Endothelial cell of umbilical vein (primary cell): ENCODE results near the gene WIPF3. TPM values are rescaled to one million over a fixed set of nuclear protein-coding genes. Genes with fewer than 3 reads are reported as not detected.

ENCODE experiments used
- BruUV-seq: library from RNA; stranded (reverse); fragments of 400-500 nt; replicated peaks from 2 replicates; lab custom pipeline; 2021; lab: Mats Ljungman, UMichigan
- CTCF ChIA-PET: fragments of 300-600, 350-600 bp; sonication (Branson Sonifier 250); formaldehyde crosslinking; loops from one replicate; lab custom pipeline; 2021; ENCODE audit warnings: antibody characterized with exemption, inconsistent platforms; lab: Charles Lee
- POLR2A ChIA-PET: fragments of 300-600, 350-600 bp; sonication (Branson Sonifier 250); formaldehyde crosslinking; loops from one replicate; lab custom pipeline; 2021; ENCODE audit warnings: antibody characterized with exemption, inconsistent platforms; lab: Charles Lee
- DNase-seq: peaks from one replicate; pipeline ENCODE4 v3.0.0-alpha.2; 2011; ENCODE audit warnings: low read depth, low spot score
- FAIRE-seq: peaks from 2 replicates; lab custom pipeline; 2011; peaks lifted over from hg19 to GRCh38; lab: Jason Lieb, UNC
- H2AFZ ChIP-seq: 2 replicates; pipeline ENCODE4 v1.6.0; 2012; ENCODE audit warnings: low read depth, low read length, control low read depth, inconsistent platforms
- H3K27ac ChIP-seq: 2 replicates; pipeline ENCODE4 v1.5.1; 2011; ENCODE audit warnings: low read depth, mild to moderate bottlenecking, control low read depth, low read length, moderate library complexity; ENCODE audit not compliant: insufficient read depth
- H3K27me3 ChIP-seq, 2 experiments: 2 replicates each; pipeline versions ENCODE4 v1.6.0 to v1.6.1; 2011; ENCODE audit warnings: low read length in 2 of 2, mixed read lengths in 1 of 2; ENCODE audit not compliant: control insufficient read depth in 2 of 2, insufficient read depth in 2 of 2
- H3K36me3 ChIP-seq, 2 experiments: 2 replicates in 1 of 2; 3 replicates in 1 of 2; pipeline ENCODE4 v1.5.1; 2011; ENCODE audit warnings: low read length in 2 of 2, mild to moderate bottlenecking in 1 of 2, moderate library complexity in 1 of 2; ENCODE audit not compliant: control insufficient read depth in 2 of 2, insufficient read depth in 2 of 2; ENCODE audit errors: extremely low read depth in 1 of 2
- H3K4me1 ChIP-seq: 3 replicates; pipeline ENCODE4 v1.5.1; 2011; ENCODE audit warnings: mild to moderate bottlenecking, low read length; ENCODE audit not compliant: control insufficient read depth, insufficient read depth; ENCODE audit errors: extremely low read depth
- H3K4me2 ChIP-seq: 2 replicates; pipeline ENCODE4 v1.6.1; 2011; ENCODE audit warnings: low read length, control low read depth, mixed read lengths; ENCODE audit not compliant: insufficient read depth
- H3K4me3 ChIP-seq, 3 experiments: fragments of 200-600 bp in 1 of 3; sonication (generic), shearing (Covaris generic) in 1 of 3; replicated peaks in 1 of 3; 2 replicates each; pipeline ENCODE4 v1.5.1; 2011 to 2016; ENCODE audit warnings: control low read depth in 3 of 3, low read length in 3 of 3, mild to moderate bottlenecking in 2 of 3, inconsistent platforms in 1 of 3, low read depth in 1 of 3, moderate library complexity in 1 of 3; ENCODE audit not compliant: insufficient read depth in 1 of 3
- H3K79me2 ChIP-seq: 2 replicates; pipeline ENCODE4 v1.6.0; 2012; ENCODE audit warnings: low read length, inconsistent platforms; ENCODE audit not compliant: control insufficient read depth, insufficient read depth
- H3K9ac ChIP-seq: replicated peaks from 2 replicates; pipeline ENCODE3; 2011; ENCODE audit warnings: low read length, control low read depth; ENCODE audit not compliant: insufficient read depth; ENCODE audit errors: extremely low read depth
- H3K9me1 ChIP-seq: replicated peaks from 3 replicates; pipeline ENCODE4 v1.6.0; 2011; ENCODE audit warnings: mild to moderate bottlenecking, low read length; ENCODE audit not compliant: control insufficient read depth, insufficient read depth; ENCODE audit errors: extremely low read depth
- H3K9me3 ChIP-seq: replicated peaks from 2 replicates; pipeline ENCODE4 v1.5.1; 2012; ENCODE audit warnings: low read length, inconsistent platforms; ENCODE audit not compliant: control insufficient read depth, insufficient read depth
- H4K20me1 ChIP-seq: replicated peaks from 2 replicates; pipeline ENCODE3; 2011; ENCODE audit warnings: mild to moderate bottlenecking, low read length; ENCODE audit not compliant: control insufficient read depth, insufficient read depth; ENCODE audit errors: extremely low read depth
- EZH2 ChIP-seq: IDR thresholded peaks from 2 replicates; pipeline ENCODE4 v1.6.1; 2012; ENCODE audit warnings: borderline replicate concordance, low read depth, mild to moderate bottlenecking, moderate library complexity, low read length, inconsistent platforms; ENCODE audit not compliant: severe bottlenecking
- FOS ChIP-seq: IDR thresholded peaks from 2 replicates; pipeline ENCODE4 v1.6.1; 2011; ENCODE audit warnings: mild to moderate bottlenecking, low read length, moderate library complexity, borderline replicate concordance; ENCODE audit not compliant: insufficient read depth
- GATA2 ChIP-seq: IDR thresholded peaks from 2 replicates; pipeline ENCODE4 v1.7.0; 2011; ENCODE audit warnings: low read depth, mild to moderate bottlenecking, moderate library complexity, mixed read lengths, low read length; ENCODE audit not compliant: insufficient read length, insufficient read depth
- JUN ChIP-seq: IDR thresholded peaks from 2 replicates; pipeline ENCODE4 v1.6.1; 2011; ENCODE audit warnings: borderline replicate concordance, low read depth; ENCODE audit not compliant: insufficient read length, insufficient read depth
- MAX ChIP-seq: IDR thresholded peaks from 2 replicates; pipeline ENCODE4 v1.6.1; 2011; ENCODE audit not compliant: insufficient read depth, insufficient read length
- MYC ChIP-seq: IDR thresholded peaks from one replicate; pipeline ENCODE4 v1.6.1; 2011; ENCODE audit warnings: mild to moderate bottlenecking, low read depth, low read length
- POLR2A ChIP-seq: IDR thresholded peaks from 2 replicates; pipeline ENCODE4 v1.6.1; 2012; ENCODE audit warnings: low read depth, mild to moderate bottlenecking, control low read depth, low read length
- POLR2AphosphoS5 ChIP-seq: IDR thresholded peaks from 2 replicates; pipeline ENCODE4 v1.6.1; 2012; ENCODE audit warnings: low read depth, mild to moderate bottlenecking, control low read depth, low read length, moderate library complexity; ENCODE audit not compliant: insufficient read depth
- dilution Hi-C: fragments of 300-500 bp; cut with MboI; formaldehyde crosslinking; loops from one replicate; pipeline ENCODE4 v1.15.0; 2019; ENCODE audit warnings: low sequenced_read_pairs; ENCODE audit not compliant: extremely low pct_ligation_motif_present
- intact Hi-C: fragments of 100-400 bp; cut with micrococcal nuclease; formaldehyde crosslinking; loops from one replicate; pipeline ENCODE4 v1.10.0; 2022
- polyA plus RNA-seq, 4 experiments: library from polyadenylated mRNA; depleted of rRNA in 3 of 4; stranded (reverse) in 3 of 4; unstranded in 1 of 4; fragments of >200 nt; gene quantifications; 2 replicates each; pipeline versions ENCODE4 v1.2.1 to v1.2.3, GENCODE V29; 2011 to 2012; ENCODE audit warnings: missing spikeins in 1 of 4
- total RNA-seq: library from RNA; stranded (reverse); gene quantifications from 2 replicates; pipeline ENCODE4 v1.2.3, GENCODE V29; 2021
- TF ChIP-seq, protein P1 (sequence below), 2 donors: IDR thresholded peaks; 1 replicate in 1 of 2; 2 replicates in 1 of 2; pipeline ENCODE4 v1.5.1; 2011; ENCODE audit warnings: low read length in 2 of 2, mild to moderate bottlenecking in 2 of 2, moderate library complexity in 2 of 2, control low read depth in 1 of 2, inconsistent platforms in 1 of 2, low read depth in 1 of 2; ENCODE audit not compliant: insufficient read depth in 1 of 2; ENCODE audit errors: extremely low read depth in 1 of 2

Gene WIPF3
- total and polyA plus RNA-seq, 2 donors (not counting 3 experiments of a cell fraction or from before 2014, with no cell fraction given), result 0.01 to 0.35 TPM

DNA sequence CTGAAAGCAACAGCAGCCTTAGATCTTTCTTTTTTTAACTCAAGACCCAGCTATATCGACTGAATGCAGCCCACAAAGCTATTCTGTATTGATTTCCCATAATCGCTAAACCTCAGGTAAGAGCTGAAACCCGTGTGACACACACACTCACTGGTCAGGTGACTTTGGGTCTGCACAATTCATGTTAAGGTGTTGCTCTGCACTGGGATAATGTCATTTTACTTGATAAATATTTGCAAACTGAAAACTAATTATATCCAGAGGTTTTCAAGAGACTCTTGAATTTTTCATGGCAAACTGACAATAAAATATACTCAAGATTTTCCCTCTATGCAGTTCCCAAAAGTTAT is 150.2 kb downstream of the WIPF3 start:
- Histone ChIP-seq H3K36me3 (peaks cover 5 to 11% of the 10 kb centered on the region in 2 experiments), H3K27ac (no peak overlapping the region), H3K4me1 (no peaks in the 10 kb centered on the region), H3K4me3 (no peak overlapping the region), H2AFZ (no peak overlapping the region), H3K9me3 (no peaks in the 10 kb centered on the region), H4K20me1 (no peaks in the 10 kb centered on the region), H3K27me3 (no peaks in the 10 kb centered on the region), H3K9ac (no peak overlapping the region), H3K9me1 (no peaks in the 10 kb centered on the region), H3K4me2 (no peak overlapping the region), H3K79me2 (peaks cover 2% of the 10 kb centered on the region)
- TF ChIP-seq, protein P1, sequence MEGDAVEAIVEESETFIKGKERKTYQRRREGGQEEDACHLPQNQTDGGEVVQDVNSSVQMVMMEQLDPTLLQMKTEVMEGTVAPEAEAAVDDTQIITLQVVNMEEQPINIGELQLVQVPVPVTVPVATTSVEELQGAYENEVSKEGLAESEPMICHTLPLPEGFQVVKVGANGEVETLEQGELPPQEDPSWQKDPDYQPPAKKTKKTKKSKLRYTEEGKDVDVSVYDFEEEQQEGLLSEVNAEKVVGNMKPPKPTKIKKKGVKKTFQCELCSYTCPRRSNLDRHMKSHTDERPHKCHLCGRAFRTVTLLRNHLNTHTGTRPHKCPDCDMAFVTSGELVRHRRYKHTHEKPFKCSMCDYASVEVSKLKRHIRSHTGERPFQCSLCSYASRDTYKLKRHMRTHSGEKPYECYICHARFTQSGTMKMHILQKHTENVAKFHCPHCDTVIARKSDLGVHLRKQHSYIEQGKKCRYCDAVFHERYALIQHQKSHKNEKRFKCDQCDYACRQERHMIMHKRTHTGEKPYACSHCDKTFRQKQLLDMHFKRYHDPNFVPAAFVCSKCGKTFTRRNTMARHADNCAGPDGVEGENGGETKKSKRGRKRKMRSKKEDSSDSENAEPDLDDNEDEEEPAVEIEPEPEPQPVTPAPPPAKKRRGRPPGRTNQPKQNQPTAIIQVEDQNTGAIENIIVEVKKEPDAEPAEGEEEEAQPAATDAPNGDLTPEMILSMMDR (IDR thresholded peaks at IDR 0.05; ENCODE audit: extremely low read depth in 1 of 2, insufficient read depth in 1 of 2, low read depth in 1 of 2, low read length in 2 of 2), result no peak
- TF ChIP-seq FOS (no peak), POLR2A (no peak), JUN (no peak), POLR2AphosphoS5 (no peak), EZH2 (no peak), GATA2 (no peak), MAX (no peak), MYC (no peak)
- BruUV-seq, result no TSS peak
- POLR2A ChIA-PET, result no interaction called here
- dilution Hi-C loops (no loop called here), intact Hi-C loops (no loop called here)
- no peak for FAIRE-seq
- CTCF ChIA-PET, result interaction anchor here (1.5 to 4.2 kb wide), 2 partner anchors 34 to 106 kb away, joined by 3 to 18 read pairs; no protein-coding TSS in a partner anchor
- DNase-seq, result no peak
